ENCODE data around the gene COPB2.
A peak's percentile ranks its signal among the peaks of the same experiment; 100 is the strongest.

Gene COPB2

DNA sequence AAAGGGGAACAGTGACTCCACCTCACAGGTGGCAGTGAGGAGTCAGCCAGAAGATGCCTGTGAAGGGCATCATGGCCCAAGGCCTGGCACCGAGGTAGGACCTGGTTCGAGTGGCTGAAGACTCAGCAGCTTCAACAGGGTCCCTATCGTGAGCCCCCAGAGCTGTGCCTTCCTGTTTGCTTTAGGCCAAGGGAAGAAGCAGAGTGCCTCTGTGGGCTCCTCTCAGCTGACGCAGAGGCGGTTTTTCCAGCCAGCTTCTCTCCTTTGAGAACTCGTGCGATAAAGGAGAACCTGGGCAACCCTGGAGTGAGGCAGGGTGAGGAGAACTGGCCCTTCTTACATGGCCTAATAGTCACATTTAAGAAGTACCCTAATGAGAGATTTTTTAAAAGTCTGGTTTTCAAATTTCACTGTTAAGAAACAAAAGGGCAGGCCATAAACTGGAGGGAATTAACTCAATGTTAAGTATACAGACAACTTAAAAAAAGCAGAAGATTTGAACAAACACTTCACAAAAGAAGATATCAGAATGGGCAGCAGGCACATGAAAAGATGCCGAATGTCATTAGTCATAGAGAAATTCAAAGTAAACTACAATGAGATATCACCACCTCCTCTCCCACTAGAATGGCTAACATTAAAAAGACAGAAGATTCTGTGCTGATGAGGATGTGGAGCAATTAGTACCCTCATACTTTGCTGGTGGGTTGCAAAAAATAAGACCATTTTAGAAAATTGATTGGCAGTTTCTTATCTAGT lies 68.7 kb downstream of the COPB2 start:
- H3K9me3 ChIP-seq (replicated peaks in 1 of 11) = peaks cover 0 to 13% (median 0%) of the 10 kb centered on the region in 11 experiments; a peak in 5 of 22 replicates
- TF ChIP-seq Cebpa-rat (IDR thresholded peaks at IDR 0.05) = no peak
- H4K20me1 ChIP-seq = no peaks in the 10 kb centered on the region
- no peak overlapping the region for H3K9ac ChIP-seq
- H3K27me3 ChIP-seq = no peaks in the 10 kb centered on the region
- no peak overlapping the region for H3K4me3 ChIP-seq
- no peak overlapping the region for H3K4me2 ChIP-seq
- peaks cover 0 to 7% (median 0%) of the 10 kb centered on the region in 10 experiments; a peak in 3 of 20 replicates for H3K4me1 ChIP-seq
- H3K27ac ChIP-seq = no peak overlapping the region
- H3K36me3 ChIP-seq = no peaks in the 10 kb centered on the region

GRCh38 chr3:139319428-139320402 lies 69.7 kb downstream of the COPB2 start:
- Histone ChIP-seq H3K9me3 (replicated peaks in 1 of 11) (peaks cover 0 to 4% (median 0%) of the 10 kb centered on the region in 11 experiments; a peak in 4 of 22 replicates), H3K4me1 (peaks cover 0 to 7% (median 0%) of the 10 kb centered on the region in 10 experiments; a peak in 3 of 20 replicates), H3K4me2 (peak overlapping the region in 2 of 11 experiments; percentile 2 to 7; a peak in 2 of 22 replicates), H3K27me3 (no peaks in the 10 kb centered on the region), H4K20me1 (no peaks in the 10 kb centered on the region), H3K9ac (no peak overlapping the region), H3K27ac (no peak overlapping the region), H3K36me3 (no peaks in the 10 kb centered on the region), H3K4me3 (no peak overlapping the region)
- TF ChIP-seq Cebpa-rat (IDR thresholded peaks at IDR 0.05) = no peak

GRCh38 chr3:139318826-139319225 lies 70.6 kb downstream of the COPB2 start:
- Histone ChIP-seq H3K4me3 (no peak overlapping the region), H3K36me3 (no peaks in the 10 kb centered on the region), H4K20me1 (no peaks in the 10 kb centered on the region), H3K4me2 (no peak overlapping the region), H3K9me3 (replicated peaks in 1 of 11) (no peaks in the 10 kb centered on the region), H3K9ac (no peak overlapping the region), H3K4me1 (peaks cover 0 to 7% (median 0%) of the 10 kb centered on the region in 10 experiments; a peak in 3 of 20 replicates), H3K27ac (no peak overlapping the region), H3K27me3 (no peaks in the 10 kb centered on the region)
- TF ChIP-seq Cebpa-rat (IDR thresholded peaks at IDR 0.05) = no peak

- H3K4me3 ChIP-seq = no peak overlapping the region
- no peaks in the 10 kb centered on the region for H3K36me3 ChIP-seq
- H3K9ac ChIP-seq = no peak overlapping the region
- H3K9me3 ChIP-seq (replicated peaks in 1 of 11) = no peaks in the 10 kb centered on the region
- H3K4me1 ChIP-seq = peaks cover 0 to 7% (median 0%) of the 10 kb centered on the region in 10 experiments; a peak in 3 of 20 replicates
- H3K27me3 ChIP-seq = no peaks in the 10 kb centered on the region
- no peak for TF ChIP-seq Cebpa-rat (IDR thresholded peaks at IDR 0.05)
- no peaks in the 10 kb centered on the region for H4K20me1 ChIP-seq
- H3K27ac ChIP-seq = no peak overlapping the region
- no peak overlapping the region for H3K4me2 ChIP-seq
Measured at GRCh38 chr3:139318431-139318816, 71.0 kb downstream of the COPB2 start.

DNA sequence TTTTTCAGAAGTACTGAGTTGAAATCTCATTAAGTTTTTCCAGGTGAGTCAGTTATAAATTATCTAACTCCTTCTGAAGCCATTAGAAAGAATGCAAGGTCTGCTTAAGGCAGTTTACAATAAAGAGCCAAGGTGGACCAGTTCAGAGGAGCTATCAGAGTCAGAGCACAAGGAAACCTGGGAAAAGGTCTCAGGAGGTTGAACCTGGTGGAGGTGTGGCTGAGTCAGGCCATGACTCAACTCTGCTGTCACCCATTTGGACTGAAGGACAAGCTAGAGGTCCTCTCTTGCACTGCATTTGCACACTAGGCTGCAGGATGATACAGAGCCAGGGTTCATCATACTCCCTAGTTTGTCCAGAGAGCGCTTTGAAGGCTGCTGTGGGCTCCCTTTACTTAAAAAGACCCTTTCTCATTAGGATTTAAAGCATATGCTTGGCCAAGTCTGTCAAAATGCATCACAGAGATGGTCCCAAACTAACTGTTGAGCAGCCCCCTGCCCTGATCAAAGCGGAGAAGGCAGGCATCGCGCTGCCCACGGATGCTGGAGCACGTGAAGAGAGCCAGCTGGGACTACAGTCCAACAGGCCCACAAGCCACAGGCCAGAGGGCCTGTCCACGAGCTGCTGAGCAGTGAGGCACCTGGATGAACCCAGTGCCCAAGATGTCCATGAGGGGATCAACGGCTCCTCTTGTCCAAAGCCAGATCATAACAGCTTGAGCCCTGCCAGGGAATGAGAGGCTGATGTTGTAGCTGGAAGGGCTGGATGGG lies 71.6 kb downstream of the COPB2 start:
- TF ChIP-seq Cebpa-rat (IDR thresholded peaks at IDR 0.05) = no peak
- Histone ChIP-seq H3K4me3 (no peak overlapping the region), H4K20me1 (no peaks in the 10 kb centered on the region), H3K4me1 (peaks cover 0 to 7% (median 0%) of the 10 kb centered on the region in 10 experiments; a peak in 3 of 20 replicates), H3K9ac (no peak overlapping the region), H3K9me3 (replicated peaks in 1 of 11) (no peaks in the 10 kb centered on the region), H3K27ac (no peak overlapping the region), H3K36me3 (no peaks in the 10 kb centered on the region), H3K27me3 (no peaks in the 10 kb centered on the region), H3K4me2 (no peak overlapping the region)

DNA sequence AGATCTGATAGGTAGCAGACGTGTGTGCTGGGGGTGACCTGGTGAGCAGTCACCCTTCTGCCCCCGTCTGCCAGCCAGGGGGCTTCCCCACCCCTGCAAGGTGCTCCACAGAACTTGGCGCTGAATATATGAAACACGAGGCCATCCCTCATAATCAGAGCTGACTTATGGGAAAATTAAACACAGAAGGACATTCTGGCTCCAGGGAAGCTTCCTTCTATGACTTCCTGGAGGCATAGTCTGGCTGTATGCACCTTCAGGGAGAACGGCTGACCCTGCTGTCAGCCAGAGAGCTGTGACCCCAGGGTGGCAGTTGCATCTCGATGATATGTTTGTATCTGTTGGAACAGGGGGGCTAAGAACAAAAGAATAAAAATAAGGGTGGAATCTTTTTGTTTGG lies 72.2 kb downstream of the COPB2 start:
- H3K9ac ChIP-seq = no peak overlapping the region
- no peaks in the 10 kb centered on the region for H4K20me1 ChIP-seq
- H3K4me2 ChIP-seq = no peak overlapping the region
- no peaks in the 10 kb centered on the region for H3K9me3 ChIP-seq (replicated peaks in 1 of 11)
- TF ChIP-seq Cebpa-rat (IDR thresholded peaks at IDR 0.05) = no peak
- H3K36me3 ChIP-seq = no peaks in the 10 kb centered on the region
- H3K4me3 ChIP-seq = no peak overlapping the region
- peaks cover 0 to 7% (median 0%) of the 10 kb centered on the region in 10 experiments; a peak in 3 of 20 replicates for H3K4me1 ChIP-seq
- H3K27me3 ChIP-seq = no peaks in the 10 kb centered on the region
- no peak overlapping the region for H3K27ac ChIP-seq

DNA sequence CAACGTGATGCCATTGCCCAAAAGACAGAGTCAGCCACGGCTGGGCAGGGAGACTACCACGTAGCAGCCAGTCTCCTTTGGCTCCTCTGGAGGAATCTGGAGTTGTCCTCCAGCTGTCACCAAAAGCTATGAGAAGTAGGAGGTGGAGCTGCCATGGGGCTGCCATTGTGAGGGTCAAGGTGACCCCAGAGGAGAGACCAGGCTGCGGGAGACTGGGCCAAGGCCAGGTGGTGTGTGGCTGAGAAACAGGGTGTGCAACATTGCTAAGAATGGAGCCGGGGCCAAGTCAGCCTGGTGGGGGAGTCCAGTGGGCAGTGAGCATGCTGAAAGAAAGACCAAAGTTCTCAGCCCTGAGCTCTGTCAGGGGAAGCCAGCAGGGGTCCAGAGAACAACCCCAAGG lies 75.5 kb downstream of the COPB2 start:
- Histone ChIP-seq H3K27ac (no peak overlapping the region), H3K4me2 (no peak overlapping the region), H3K4me1 (peaks cover 0 to 7% (median 0%) of the 10 kb centered on the region in 10 experiments; a peak in 4 of 20 replicates), H3K36me3 (no peaks in the 10 kb centered on the region), H4K20me1 (no peaks in the 10 kb centered on the region), H3K9ac (no peak overlapping the region), H3K4me3 (no peak overlapping the region), H3K27me3 (no peaks in the 10 kb centered on the region), H3K9me3 (replicated peaks in 1 of 11) (no peaks in the 10 kb centered on the region)
- TF ChIP-seq Cebpa-rat (IDR thresholded peaks at IDR 0.05) = no peak

GRCh38 chr3:139312959-139313358 lies 76.5 kb downstream of the COPB2 start:
- no peak overlapping the region for H3K9ac ChIP-seq
- H4K20me1 ChIP-seq = no peaks in the 10 kb centered on the region
- H3K4me2 ChIP-seq = no peak overlapping the region
- H3K9me3 ChIP-seq (replicated peaks in 1 of 11) = no peaks in the 10 kb centered on the region
- TF ChIP-seq Cebpa-rat (IDR thresholded peaks at IDR 0.05) = no peak
- no peak overlapping the region for H3K4me3 ChIP-seq
- no peak overlapping the region for H3K27ac ChIP-seq
- no peaks in the 10 kb centered on the region for H3K27me3 ChIP-seq
- H3K4me1 ChIP-seq = peaks cover 0 to 8% (median 0%) of the 10 kb centered on the region in 10 experiments; a peak in 4 of 20 replicates
- H3K36me3 ChIP-seq = no peaks in the 10 kb centered on the region
